Pancreas (tissue), 10 donors: ENCODE data around the gene ADAMTS2. TPM values are rescaled to one million over a fixed set of nuclear protein-coding genes. Genes with fewer than 3 reads are reported as not detected.
"Not testable (repeated sequence)": the region's sequence is repeated elsewhere in the genome, so short reads cannot be mapped to it uniquely, and the experiment has no call there.

Source experiments
- ATAC-seq, 4 donors: fragments of 200-7000 bp; cut with Tn5 transposase; one replicate each; pipeline versions ENCODE4 v1.8.0 to v1.9.1; 2020; ENCODE audit warnings: mild to moderate bottlenecking in 4 of 4, moderate library complexity in 4 of 4
- DNase-seq, 6 donors: peaks; one replicate each; pipeline ENCODE4 v3.0.0-alpha.2; 2020
- FAIRE-seq: peaks from 2 replicates; lab custom pipeline; 2012; peaks lifted over from hg19 to GRCh38; lab: Jason Lieb, UNC
- H3K27ac ChIP-seq, 4 donors: fragments of 200-600 bp; sonication (generic); 1 replicate in 3 of 4; 2 replicates in 1 of 4; pipeline versions ENCODE4 v1.5.0 to v1.8.0; 2020
- H3K27me3 ChIP-seq, 4 donors: fragments of 200-600 bp; one replicate each; pipeline ENCODE4 v1.8.0; 2021
- H3K36me3 ChIP-seq, 3 donors: fragments of 200-600 bp; sonication (generic) in 1 of 3; one replicate each; pipeline versions ENCODE4 v1.5.0 to v1.8.0; 2020 to 2021
- H3K4me1 ChIP-seq, 3 donors: fragments of 200-600 bp; one replicate each; pipeline ENCODE4 v1.8.0; 2021
- H3K4me3 ChIP-seq, 4 donors: fragments of 200-600 bp; sonication (generic) in 2 of 4; one replicate each; pipeline versions ENCODE4 v1.5.0 to v1.8.0; 2020 to 2021
- H3K9me3 ChIP-seq, 4 donors: fragments of 200-600 bp; one replicate each; pipeline ENCODE4 v1.8.0; 2021
- CTCF ChIP-seq, 4 donors: fragments of 200-600 bp; sonication (generic) in 3 of 4; IDR thresholded peaks; one replicate each; pipeline versions ENCODE4 v1.5.0 to v1.8.0; 2021; ENCODE audit warnings: antibody characterized with exemption in 4 of 4
- WGBS, 2 donors: extraction: QIAGEN DNeasy Blood & Tissue Kit; methylation state at CpG; one replicate each; pipeline ENCODE4 v1.1.7; 2013; 5-methylcytosine and 5-hydroxymethylcytosine counted together
- intact Hi-C, 3 donors: fragments of 100-400 bp; cut with DNase I; formaldehyde crosslinking; loops; one replicate each; pipeline versions ENCODE4 v1.11.1 to v1.14.2; 2022
- polyA plus RNA-seq, 2 donors: library from polyadenylated mRNA; stranded (reverse); fragments of 200-250 nt; gene quantifications; one replicate each; pipeline ENCODE4 v1.2.3, GENCODE V29; 2013
- total RNA-seq, 6 donors: library from RNA; stranded (reverse); fragmentation: NEBNext Ultra II Directional in 4 of 6; extraction: Animal tissue kit (Norgen Biotek cat#: 25700) in 4 of 6; gene quantifications; one replicate each; pipeline versions ENCODE4 v1.2.1 to v1.2.4, GENCODE V29; 2021 to 2023
- donor health status: healthy with polysubstance abuse.
- donor health status: DM: no; HTN: no; CAD: no; lungs with moderate emphysema.
- donor health status: DM: no; HTN: no; CAD: no.
- donor health status: control.
- donor health status: control.
- donor health status: Bipolar disorder and iron deficiency.
- donor health status: DM: yes; HTN: yes; CAD: no.
- donor health status: DM: no; HTN: no; CAD: no.
- donor health status: DM: no; HTN: no; CAD: no.
- donor health status: DM: yes; HTN: yes; CAD: no.

The ADAMTS2 gene
- total and polyA plus RNA-seq, 8 donors: 1.3 to 18.5 (median 5.8) TPM

- no peak for TF ChIP-seq CTCF (IDR thresholded peaks at IDR 0.05)
- no peak for ATAC-seq
- FAIRE-seq: no peak
- Histone ChIP-seq H3K36me3 (no peaks in the 10 kb centered on the region), H3K4me3 (no peak overlapping the region), H3K27me3 (no peaks in the 10 kb centered on the region), H3K4me1 (no peaks in the 10 kb centered on the region), H3K9me3 (no peaks in the 10 kb centered on the region), H3K27ac (no peak overlapping the region)
- 61 to 72% methylated on average over 10 of the region's 10 CpGs for WGBS, 2 donors
- intact Hi-C loops: no loop called here
- peak in 2 of 6 donors; percentile 49 to 55 for DNase-seq
These were observed 57.6 kb downstream of the ADAMTS2 start for GRCh38 chr5:179287631-179288030.

GRCh38 chr5:179287071-179287470 is 58.2 kb downstream of the ADAMTS2 start:
- DNase-seq (peak in 2 of 6 donors; percentile 34 to 46), FAIRE-seq (no peak), ATAC-seq (no peak)
- H3K27ac ChIP-seq: no peak overlapping the region
- no peaks in the 10 kb centered on the region for H3K4me1 ChIP-seq
- TF ChIP-seq CTCF (IDR thresholded peaks at IDR 0.05): no peak
- no peaks in the 10 kb centered on the region for H3K9me3 ChIP-seq
- H3K27me3 ChIP-seq: no peaks in the 10 kb centered on the region
- no peaks in the 10 kb centered on the region for H3K36me3 ChIP-seq
- H3K4me3 ChIP-seq: no peak overlapping the region
- intact Hi-C loops: no loop called here
- WGBS, 2 donors: 58 to 64% methylated on average over 13 of the region's 13 CpGs

- H3K27ac ChIP-seq, intact Hi-C loops, H3K4me1 ChIP-seq, FAIRE-seq, ATAC-seq, H3K36me3 ChIP-seq, H3K4me3 ChIP-seq, H3K27me3 ChIP-seq, H3K9me3 ChIP-seq: not testable (repeated sequence)
- peak in 1 of 6 donors; percentile 29 for DNase-seq
- 77 to 83% methylated on average over 11 of the region's 11 CpGs for WGBS, 2 donors
These were observed 59.5 kb downstream of the ADAMTS2 start for GRCh38 chr5:179285776-179286162.

- H3K27ac ChIP-seq: no peak overlapping the region
- H3K4me1 ChIP-seq: no peaks in the 10 kb centered on the region
- DNase-seq (peak in 3 of 6 donors; percentile 25 to 43 (median 26)), FAIRE-seq (no peak), ATAC-seq (peak in 3 of 4 donors; percentile 48 to 84 (median 74))
- TF ChIP-seq CTCF (IDR thresholded peaks at IDR 0.05): no peak
- intact Hi-C loops: no loop called here
- no peaks in the 10 kb centered on the region for H3K9me3 ChIP-seq
- H3K27me3 ChIP-seq: no peaks in the 10 kb centered on the region
- H3K36me3 ChIP-seq: no peaks in the 10 kb centered on the region
- 54 to 56% methylated on average over 23 of the region's 23 CpGs for WGBS, 2 donors
- H3K4me3 ChIP-seq: no peak overlapping the region
These were observed 60.3 kb downstream of the ADAMTS2 start for GRCh38 chr5:179284751-179285631.

- peak in 1 of 6 donors; percentile 3 for DNase-seq
- H3K4me3 ChIP-seq, H3K27me3 ChIP-seq, ATAC-seq, H3K27ac ChIP-seq, H3K9me3 ChIP-seq, intact Hi-C loops, FAIRE-seq, H3K4me1 ChIP-seq, H3K36me3 ChIP-seq: not testable (repeated sequence)
- 85 to 96% methylated on average over 10 of the region's 10 CpGs for WGBS, 2 donors
These were observed 61.4 kb downstream of the ADAMTS2 start for GRCh38 chr5:179283908-179284307.

- no peak overlapping the region for H3K4me3 ChIP-seq
- ATAC-seq (no peak), FAIRE-seq (no peak), DNase-seq (no peak)
- intact Hi-C loops: no loop called here
- 80 to 81% methylated on average over 1 of the region's 1 CpG for WGBS, 2 donors
- no peaks in the 10 kb centered on the region for H3K4me1 ChIP-seq
- no peak for TF ChIP-seq CTCF (IDR thresholded peaks at IDR 0.05)
- H3K9me3 ChIP-seq: no peaks in the 10 kb centered on the region
- H3K27me3 ChIP-seq: no peaks in the 10 kb centered on the region
- H3K36me3 ChIP-seq: no peaks in the 10 kb centered on the region
- no peak overlapping the region for H3K27ac ChIP-seq
These were observed 63.6 kb downstream of the ADAMTS2 start for GRCh38 chr5:179281694-179282093.
